ENCODE results near the gene ATP8B2. TPM values are rescaled to one million over a fixed set of nuclear protein-coding genes. Genes with fewer than 3 reads are reported as not detected.

Gene ATP8B2
- total RNA-seq, 1 experiment from 2014 or later, result 50.0 TPM

GRCh38 chr1:154288661-154289060, 36.7 kb upstream of the ATP8B2 start:
- Mint-ChIP-seq H3K4me3 (no peak overlapping the region), H3K27me3 (ENCODE audit: low read depth) (peaks cover 5% of the 10 kb centered on the region; the same call in 1 of the 2 replicates), H3K4me1 (0 out of 2 replicates have a peak, but pooled peaks cover 2% of the 10 kb centered on the region), H3K9me3 (peaks cover 15% of the 10 kb centered on the region), H3K36me3 (peaks cover 4% of the 10 kb centered on the region; the same call in 1 of the 2 replicates), H3K27ac (no peak overlapping the region)
- DNase-seq (ENCODE audit: low spot score) (no peak), ATAC-seq (no peak)
- no peak for TF ChIP-seq ZMAT4 (CRISPR knock-in tag; IDR thresholded peaks at IDR 0.05)
- no peak for TF ChIP-seq FOXP1 (CRISPR knock-in tag; IDR thresholded peaks at IDR 0.05; ENCODE audit: borderline replicate concordance)
- TF ChIP-seq, protein P1, sequence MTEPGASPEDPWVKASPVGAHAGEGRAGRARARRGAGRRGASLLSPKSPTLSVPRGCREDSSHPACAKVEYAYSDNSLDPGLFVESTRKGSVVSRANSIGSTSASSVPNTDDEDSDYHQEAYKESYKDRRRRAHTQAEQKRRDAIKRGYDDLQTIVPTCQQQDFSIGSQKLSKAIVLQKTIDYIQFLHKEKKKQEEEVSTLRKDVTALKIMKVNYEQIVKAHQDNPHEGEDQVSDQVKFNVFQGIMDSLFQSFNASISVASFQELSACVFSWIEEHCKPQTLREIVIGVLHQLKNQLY (CRISPR knock-in tag; IDR thresholded peaks at IDR 0.05), result no peak
- TF ChIP-seq, protein P2, sequence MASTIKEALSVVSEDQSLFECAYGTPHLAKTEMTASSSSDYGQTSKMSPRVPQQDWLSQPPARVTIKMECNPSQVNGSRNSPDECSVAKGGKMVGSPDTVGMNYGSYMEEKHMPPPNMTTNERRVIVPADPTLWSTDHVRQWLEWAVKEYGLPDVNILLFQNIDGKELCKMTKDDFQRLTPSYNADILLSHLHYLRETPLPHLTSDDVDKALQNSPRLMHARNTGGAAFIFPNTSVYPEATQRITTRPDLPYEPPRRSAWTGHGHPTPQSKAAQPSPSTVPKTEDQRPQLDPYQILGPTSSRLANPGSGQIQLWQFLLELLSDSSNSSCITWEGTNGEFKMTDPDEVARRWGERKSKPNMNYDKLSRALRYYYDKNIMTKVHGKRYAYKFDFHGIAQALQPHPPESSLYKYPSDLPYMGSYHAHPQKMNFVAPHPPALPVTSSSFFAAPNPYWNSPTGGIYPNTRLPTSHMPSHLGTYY (CRISPR knock-in tag; IDR thresholded peaks at IDR 0.05), result no peak
- TF ChIP-seq, protein P3, sequence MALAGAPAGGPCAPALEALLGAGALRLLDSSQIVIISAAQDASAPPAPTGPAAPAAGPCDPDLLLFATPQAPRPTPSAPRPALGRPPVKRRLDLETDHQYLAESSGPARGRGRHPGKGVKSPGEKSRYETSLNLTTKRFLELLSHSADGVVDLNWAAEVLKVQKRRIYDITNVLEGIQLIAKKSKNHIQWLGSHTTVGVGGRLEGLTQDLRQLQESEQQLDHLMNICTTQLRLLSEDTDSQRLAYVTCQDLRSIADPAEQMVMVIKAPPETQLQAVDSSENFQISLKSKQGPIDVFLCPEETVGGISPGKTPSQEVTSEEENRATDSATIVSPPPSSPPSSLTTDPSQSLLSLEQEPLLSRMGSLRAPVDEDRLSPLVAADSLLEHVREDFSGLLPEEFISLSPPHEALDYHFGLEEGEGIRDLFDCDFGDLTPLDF (CRISPR knock-in tag; IDR thresholded peaks at IDR 0.05), result no peak
- TF ChIP-seq ATF1 (CRISPR knock-in tag; IDR thresholded peaks at IDR 0.05), result no peak
- TF ChIP-seq TCF7 (CRISPR knock-in tag; IDR thresholded peaks at IDR 0.05; ENCODE audit: low read depth), result no peak
- TF ChIP-seq ZNF416 (CRISPR knock-in tag; IDR thresholded peaks at IDR 0.05), result no peak
- TF ChIP-seq JAZF1 (CRISPR knock-in tag; IDR thresholded peaks at IDR 0.05), result no peak
- TF ChIP-seq, protein P4, sequence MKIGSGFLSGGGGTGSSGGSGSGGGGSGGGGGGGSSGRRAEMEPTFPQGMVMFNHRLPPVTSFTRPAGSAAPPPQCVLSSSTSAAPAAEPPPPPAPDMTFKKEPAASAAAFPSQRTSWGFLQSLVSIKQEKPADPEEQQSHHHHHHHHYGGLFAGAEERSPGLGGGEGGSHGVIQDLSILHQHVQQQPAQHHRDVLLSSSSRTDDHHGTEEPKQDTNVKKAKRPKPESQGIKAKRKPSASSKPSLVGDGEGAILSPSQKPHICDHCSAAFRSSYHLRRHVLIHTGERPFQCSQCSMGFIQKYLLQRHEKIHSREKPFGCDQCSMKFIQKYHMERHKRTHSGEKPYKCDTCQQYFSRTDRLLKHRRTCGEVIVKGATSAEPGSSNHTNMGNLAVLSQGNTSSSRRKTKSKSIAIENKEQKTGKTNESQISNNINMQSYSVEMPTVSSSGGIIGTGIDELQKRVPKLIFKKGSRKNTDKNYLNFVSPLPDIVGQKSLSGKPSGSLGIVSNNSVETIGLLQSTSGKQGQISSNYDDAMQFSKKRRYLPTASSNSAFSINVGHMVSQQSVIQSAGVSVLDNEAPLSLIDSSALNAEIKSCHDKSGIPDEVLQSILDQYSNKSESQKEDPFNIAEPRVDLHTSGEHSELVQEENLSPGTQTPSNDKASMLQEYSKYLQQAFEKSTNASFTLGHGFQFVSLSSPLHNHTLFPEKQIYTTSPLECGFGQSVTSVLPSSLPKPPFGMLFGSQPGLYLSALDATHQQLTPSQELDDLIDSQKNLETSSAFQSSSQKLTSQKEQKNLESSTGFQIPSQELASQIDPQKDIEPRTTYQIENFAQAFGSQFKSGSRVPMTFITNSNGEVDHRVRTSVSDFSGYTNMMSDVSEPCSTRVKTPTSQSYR (CRISPR knock-in tag; IDR thresholded peaks at IDR 0.05), result no peak
- TF ChIP-seq ZNF396 (CRISPR knock-in tag; IDR thresholded peaks at IDR 0.05; ENCODE audit: borderline replicate concordance), result no peak
- TF ChIP-seq GRHL2 (CRISPR knock-in tag; IDR thresholded peaks at IDR 0.05; ENCODE audit: insufficient replicate concordance, severe bottlenecking), result no peak
- TF ChIP-seq PRRX2 (CRISPR knock-in tag; IDR thresholded peaks at IDR 0.05), result no peak
- no peak for TF ChIP-seq GTF2I (CRISPR knock-in tag; conservative IDR thresholded peaks at IDR 0.05)
- CTCF ChIA-PET, result interaction anchor here (0.8 to 1.5 kb wide), 4 partner anchors 35 to 46 kb away, joined by 3 to 8 read pairs (median 4); partner anchors contain the start of gene ATP8B2
- POLR2A ChIA-PET, result no interaction called here

DNA sequence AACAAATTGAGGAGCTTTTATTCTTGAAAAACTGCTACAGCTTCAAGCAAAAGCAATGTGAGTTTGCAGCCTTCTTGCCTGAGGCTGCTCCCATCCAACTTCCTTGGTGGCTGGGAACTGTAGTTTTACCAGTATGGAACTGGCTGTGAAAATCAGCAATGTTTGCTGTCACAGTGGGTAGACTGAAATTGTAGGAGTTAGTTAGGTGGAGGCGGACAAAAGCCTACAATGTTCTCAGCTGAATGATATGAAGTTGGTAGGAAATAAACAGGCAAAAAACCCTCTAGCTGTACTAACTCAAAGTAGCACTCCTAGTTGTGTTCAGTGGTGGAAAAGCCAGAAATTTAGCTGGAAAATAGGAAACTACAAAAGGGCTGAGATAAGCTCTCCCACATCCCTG, 34.4 kb upstream of the ATP8B2 start:
- Mint-ChIP-seq H3K4me3 (no peak overlapping the region), H3K36me3 (peaks cover 18% of the 10 kb centered on the region), H3K4me1 (0 out of 2 replicates have a peak, but pooled peaks cover 2% of the 10 kb centered on the region), H3K9me3 (peaks cover 28% of the 10 kb centered on the region), H3K27me3 (ENCODE audit: low read depth) (peaks cover 14% of the 10 kb centered on the region; the same call in 1 of the 2 replicates), H3K27ac (no peak overlapping the region)
- ChIA-PET CTCF (interaction anchor here (0.8 to 2.3 kb wide), 3 partner anchors 14 to 44 kb away, joined by 3 to 12 read pairs (median 6); no protein-coding TSS in a partner anchor), POLR2A (no interaction called here)
- DNase-seq (ENCODE audit: low spot score), result no peak
- ATAC-seq, result no peak
- TF ChIP-seq, protein P5, sequence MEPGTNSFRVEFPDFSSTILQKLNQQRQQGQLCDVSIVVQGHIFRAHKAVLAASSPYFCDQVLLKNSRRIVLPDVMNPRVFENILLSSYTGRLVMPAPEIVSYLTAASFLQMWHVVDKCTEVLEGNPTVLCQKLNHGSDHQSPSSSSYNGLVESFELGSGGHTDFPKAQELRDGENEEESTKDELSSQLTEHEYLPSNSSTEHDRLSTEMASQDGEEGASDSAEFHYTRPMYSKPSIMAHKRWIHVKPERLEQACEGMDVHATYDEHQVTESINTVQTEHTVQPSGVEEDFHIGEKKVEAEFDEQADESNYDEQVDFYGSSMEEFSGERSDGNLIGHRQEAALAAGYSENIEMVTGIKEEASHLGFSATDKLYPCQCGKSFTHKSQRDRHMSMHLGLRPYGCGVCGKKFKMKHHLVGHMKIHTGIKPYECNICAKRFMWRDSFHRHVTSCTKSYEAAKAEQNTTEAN (CRISPR knock-in tag; IDR thresholded peaks at IDR 0.05), result no peak
- TF ChIP-seq, protein P6, sequence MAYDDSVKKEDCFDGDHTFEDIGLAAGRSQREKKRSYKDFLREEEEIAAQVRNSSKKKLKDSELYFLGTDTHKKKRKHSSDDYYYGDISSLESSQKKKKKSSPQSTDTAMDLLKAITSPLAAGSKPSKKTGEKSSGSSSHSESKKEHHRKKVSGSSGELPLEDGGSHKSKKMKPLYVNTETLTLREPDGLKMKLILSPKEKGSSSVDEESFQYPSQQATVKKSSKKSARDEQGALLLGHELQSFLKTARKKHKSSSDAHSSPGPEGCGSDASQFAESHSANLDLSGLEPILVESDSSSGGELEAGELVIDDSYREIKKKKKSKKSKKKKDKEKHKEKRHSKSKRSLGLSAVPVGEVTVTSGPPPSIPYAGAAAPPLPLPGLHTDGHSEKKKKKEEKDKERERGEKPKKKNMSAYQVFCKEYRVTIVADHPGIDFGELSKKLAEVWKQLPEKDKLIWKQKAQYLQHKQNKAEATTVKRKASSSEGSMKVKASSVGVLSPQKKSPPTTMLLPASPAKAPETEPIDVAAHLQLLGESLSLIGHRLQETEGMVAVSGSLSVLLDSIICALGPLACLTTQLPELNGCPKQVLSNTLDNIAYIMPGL (CRISPR knock-in tag; IDR thresholded peaks at IDR 0.05), result no peak
- TF ChIP-seq NFE2L1 (CRISPR knock-in tag; IDR thresholded peaks at IDR 0.05), result no peak
- TF ChIP-seq TEAD1 (CRISPR knock-in tag; IDR thresholded peaks at IDR 0.05), result no peak
- no peak for TF ChIP-seq NFATC4 (CRISPR knock-in tag; IDR thresholded peaks at IDR 0.05)
- TF ChIP-seq SMAD4 (CRISPR knock-in tag; IDR thresholded peaks at IDR 0.05), result no peak
- TF ChIP-seq ZNF232 (CRISPR knock-in tag; IDR thresholded peaks at IDR 0.05), result no peak
- TF ChIP-seq, protein P7, sequence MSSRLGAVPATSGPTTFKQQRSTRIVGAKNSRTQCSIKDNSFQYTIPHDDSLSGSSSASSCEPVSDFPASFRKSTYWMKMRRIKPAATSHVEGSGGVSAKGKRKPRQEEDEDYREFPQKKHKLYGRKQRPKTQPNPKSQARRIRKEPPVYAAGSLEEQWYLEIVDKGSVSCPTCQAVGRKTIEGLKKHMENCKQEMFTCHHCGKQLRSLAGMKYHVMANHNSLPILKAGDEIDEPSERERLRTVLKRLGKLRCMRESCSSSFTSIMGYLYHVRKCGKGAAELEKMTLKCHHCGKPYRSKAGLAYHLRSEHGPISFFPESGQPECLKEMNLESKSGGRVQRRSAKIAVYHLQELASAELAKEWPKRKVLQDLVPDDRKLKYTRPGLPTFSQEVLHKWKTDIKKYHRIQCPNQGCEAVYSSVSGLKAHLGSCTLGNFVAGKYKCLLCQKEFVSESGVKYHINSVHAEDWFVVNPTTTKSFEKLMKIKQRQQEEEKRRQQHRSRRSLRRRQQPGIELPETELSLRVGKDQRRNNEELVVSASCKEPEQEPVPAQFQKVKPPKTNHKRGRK (CRISPR knock-in tag; IDR thresholded peaks at IDR 0.05; ENCODE audit: borderline replicate concordance), result no peak
- no peak for TF ChIP-seq ATF2 (CRISPR knock-in tag; IDR thresholded peaks at IDR 0.05; ENCODE audit: borderline replicate concordance, low read depth)
- TF ChIP-seq ZNF671 (CRISPR knock-in tag; IDR thresholded peaks at IDR 0.05), result no peak

Measured in WTC11 (cell line).